ENCODE data around the gene CPN2. TPM values are rescaled to one million over a fixed set of nuclear protein-coding genes. Genes with fewer than 3 reads are reported as not detected.

The CPN2 gene
- total and polyA plus RNA-seq, 2 donors (not counting 3 experiments of a cell fraction or from before 2014, with no cell fraction given): not detected

- no TSS peak for BruUV-seq (replicated peaks)
- Histone ChIP-seq H3K79me2 (ENCODE audit: control insufficient read depth, insufficient read depth, low read length) (no peaks in the 10 kb centered on the region), H3K9ac (replicated peaks; ENCODE audit: extremely low read depth, insufficient read depth, low read length) (no peak overlapping the region), H3K4me2 (ENCODE audit: insufficient read depth, low read length) (no peak overlapping the region), H3K9me1 (replicated peaks; ENCODE audit: control insufficient read depth, extremely low read depth, insufficient read depth, low read length) (no peaks in the 10 kb centered on the region), H3K4me1 (ENCODE audit: control insufficient read depth, extremely low read depth, insufficient read depth, low read length) (peaks cover 14% of the 10 kb centered on the region), H3K27me3 (ENCODE audit: control insufficient read depth in 2 of 2, insufficient read depth in 2 of 2, low read length in 2 of 2) (peaks cover 2% of the 10 kb centered on the region in 2 experiments), H3K4me3 (replicated peaks in 1 of 3; ENCODE audit: insufficient read depth in 1 of 3, low read depth in 1 of 3, low read length in 3 of 3) (no peak overlapping the region), H2AFZ (ENCODE audit: low read depth, low read length) (no peak overlapping the region), H3K9me3 (replicated peaks; ENCODE audit: control insufficient read depth, insufficient read depth, low read length) (no peaks in the 10 kb centered on the region), H3K27ac (ENCODE audit: insufficient read depth, low read depth, low read length) (no peak overlapping the region), H3K36me3 (ENCODE audit: control insufficient read depth in 2 of 2, extremely low read depth in 1 of 2, insufficient read depth in 2 of 2, low read length in 2 of 2) (no peaks in the 10 kb centered on the region), H4K20me1 (replicated peaks; ENCODE audit: control insufficient read depth, extremely low read depth, insufficient read depth, low read length) (no peaks in the 10 kb centered on the region)
- no peak for FAIRE-seq
- DNase-seq (ENCODE audit: low read depth, low spot score): no peak
- POLR2A ChIA-PET: interaction anchor here (1.2 kb wide), 1 partner anchor 34 kb away, joined by 5 read pairs; no protein-coding TSS in a partner anchor
- dilution Hi-C loops (cut with MboI; ENCODE audit: extremely low pct_ligation_motif_present, low sequenced_read_pairs): loop anchor here (25.0 kb wide), 1 partner anchor 541 kb away; no protein-coding TSS in a partner anchor
- intact Hi-C loops (cut with micrococcal nuclease): no loop called here
- CTCF ChIA-PET: interaction anchor here (0.6 to 3.9 kb wide), 2 partner anchors 12 to 387 kb away, joined by 3 to 22 read pairs; no protein-coding TSS in a partner anchor
- TF ChIP-seq POLR2AphosphoS5 (IDR thresholded peaks at IDR 0.05; ENCODE audit: insufficient read depth, low read depth, low read length) (no peak), EZH2 (IDR thresholded peaks at IDR 0.05; ENCODE audit: borderline replicate concordance, low read depth, low read length, severe bottlenecking) (no peak), GATA2 (IDR thresholded peaks at IDR 0.05; ENCODE audit: insufficient read depth, insufficient read length, low read depth, low read length) (no peak), MAX (IDR thresholded peaks at IDR 0.05; ENCODE audit: insufficient read depth, insufficient read length) (no peak), FOS (IDR thresholded peaks at IDR 0.05; ENCODE audit: borderline replicate concordance, insufficient read depth, low read length) (no peak), MYC (IDR thresholded peaks at IDR 0.05; ENCODE audit: low read depth, low read length) (no peak), POLR2A (IDR thresholded peaks at IDR 0.05; ENCODE audit: low read depth, low read length) (no peak), JUN (IDR thresholded peaks at IDR 0.05; ENCODE audit: borderline replicate concordance, insufficient read depth, insufficient read length, low read depth) (no peak), CTCF (IDR thresholded peaks at IDR 0.05; ENCODE audit: extremely low read depth in 1 of 2, insufficient read depth in 1 of 2, low read depth in 1 of 2, low read length in 2 of 2) (no peak)
Observed at GRCh38 chr3:194303749-194304148, 47.4 kb downstream of the CPN2 start.

Data from endothelial cell of umbilical vein (primary cell).